ENCODE data around the gene CALCOCO1.

GRCh38 chr12:53712059-53712643 lies 15.1 kb downstream of the CALCOCO1 start:
- TF ChIP-seq GATA2 (IDR thresholded peaks at IDR 0.05; ENCODE audit: low read depth, low read length) (no peak), GATA3 (IDR thresholded peaks at IDR 0.05; ENCODE audit: low read depth, low read length) (no peak)
